ENCODE data around the gene TNS1.
A peak's percentile ranks its signal among the peaks of the same experiment; 100 is the strongest.

The TNS1 gene

DNA sequence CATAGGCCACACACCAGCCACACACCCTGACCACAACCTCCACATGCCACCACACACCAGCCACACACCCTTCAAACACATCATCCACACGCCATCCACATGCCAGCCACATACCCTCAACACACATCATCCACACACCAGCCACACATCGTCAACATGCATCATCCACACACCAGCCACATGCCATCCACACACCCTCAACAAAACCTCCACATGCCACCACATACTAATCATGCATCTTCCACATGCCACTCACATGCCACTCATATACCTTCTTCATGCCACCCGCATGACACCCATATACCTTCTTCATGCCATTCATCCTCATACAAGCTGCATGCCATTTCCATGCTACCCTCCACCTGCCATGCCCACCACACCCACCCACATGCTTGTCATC lies 12.4 kb downstream of the TNS1 start:
- TF ChIP-seq NFRKB (IDR thresholded peaks at IDR 0.05) = no peak
- no peak for TF ChIP-seq CTBP1 (IDR thresholded peaks at IDR 0.05; ENCODE audit: borderline replicate concordance)
- TF ChIP-seq HDGF (IDR thresholded peaks at IDR 0.05; ENCODE audit: borderline replicate concordance) = no peak
- TF ChIP-seq ZNF384 (IDR thresholded peaks at IDR 0.05) = no peak
- TF ChIP-seq, protein P1, sequence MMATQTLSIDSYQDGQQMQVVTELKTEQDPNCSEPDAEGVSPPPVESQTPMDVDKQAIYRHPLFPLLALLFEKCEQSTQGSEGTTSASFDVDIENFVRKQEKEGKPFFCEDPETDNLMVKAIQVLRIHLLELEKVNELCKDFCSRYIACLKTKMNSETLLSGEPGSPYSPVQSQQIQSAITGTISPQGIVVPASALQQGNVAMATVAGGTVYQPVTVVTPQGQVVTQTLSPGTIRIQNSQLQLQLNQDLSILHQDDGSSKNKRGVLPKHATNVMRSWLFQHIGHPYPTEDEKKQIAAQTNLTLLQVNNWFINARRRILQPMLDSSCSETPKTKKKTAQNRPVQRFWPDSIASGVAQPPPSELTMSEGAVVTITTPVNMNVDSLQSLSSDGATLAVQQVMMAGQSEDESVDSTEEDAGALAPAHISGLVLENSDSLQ (IDR thresholded peaks at IDR 0.05) = no peak
- no peak for TF ChIP-seq L3MBTL2 (conservative IDR thresholded peaks at IDR 0.05)
- no peak for TF ChIP-seq TARDBP (IDR thresholded peaks at IDR 0.05)
- TF ChIP-seq SP1 (IDR thresholded peaks at IDR 0.05) = no peak
- no peak for TF ChIP-seq FOXM1 (IDR thresholded peaks at IDR 0.05; ENCODE audit: borderline replicate concordance)
- no peak for TF ChIP-seq FOXK2 (IDR thresholded peaks at IDR 0.05)
- TF ChIP-seq SUZ12 (IDR thresholded peaks at IDR 0.05) = no peak
- TF ChIP-seq ELF4 (IDR thresholded peaks at IDR 0.05) = no peak
- TF ChIP-seq BHLHE40 (IDR thresholded peaks at IDR 0.05; ENCODE audit: borderline replicate concordance) = no peak
- CTCF ChIA-PET = no interaction called here
- POLR2A ChIA-PET = no interaction called here

GRCh38 chr2:217989221-217989948 lies 13.4 kb downstream of the TNS1 start:
- TF ChIP-seq, protein P1 (IDR thresholded peaks at IDR 0.05) = no peak
- TF ChIP-seq ZNF384 (IDR thresholded peaks at IDR 0.05) (no peak), FOXM1 (IDR thresholded peaks at IDR 0.05; ENCODE audit: borderline replicate concordance) (no peak), ARNT (IDR thresholded peaks at IDR 0.05) (no peak), TARDBP (IDR thresholded peaks at IDR 0.05) (no peak), HDGF (IDR thresholded peaks at IDR 0.05; ENCODE audit: borderline replicate concordance) (no peak), NFRKB (IDR thresholded peaks at IDR 0.05) (no peak), L3MBTL2 (conservative IDR thresholded peaks at IDR 0.05) (no peak), LEF1 (IDR thresholded peaks at IDR 0.05; ENCODE audit: borderline replicate concordance) (no peak), SP1 (IDR thresholded peaks at IDR 0.05) (no peak), CTBP1 (IDR thresholded peaks at IDR 0.05; ENCODE audit: borderline replicate concordance) (no peak), FOXA1 (IDR thresholded peaks at IDR 0.05) (no peak), FOXK2 (IDR thresholded peaks at IDR 0.05) (no peak), BHLHE40 (IDR thresholded peaks at IDR 0.05; ENCODE audit: borderline replicate concordance) (no peak), SUZ12 (IDR thresholded peaks at IDR 0.05) (no peak), ELF4 (IDR thresholded peaks at IDR 0.05) (no peak)
- DNase-seq (ENCODE audit: extremely low spot score) = no peak
- ChIA-PET POLR2A (no interaction called here), CTCF (interaction anchor here (0.8 to 1.4 kb wide), 6 partner anchors 10 to 204 kb away, joined by 3 to 10 read pairs (median 4); no protein-coding TSS in a partner anchor)

More for the DNA sequence above, 12.4 kb downstream of the TNS1 start:
- no peak for DNase-seq (ENCODE audit: extremely low spot score)

DNA sequence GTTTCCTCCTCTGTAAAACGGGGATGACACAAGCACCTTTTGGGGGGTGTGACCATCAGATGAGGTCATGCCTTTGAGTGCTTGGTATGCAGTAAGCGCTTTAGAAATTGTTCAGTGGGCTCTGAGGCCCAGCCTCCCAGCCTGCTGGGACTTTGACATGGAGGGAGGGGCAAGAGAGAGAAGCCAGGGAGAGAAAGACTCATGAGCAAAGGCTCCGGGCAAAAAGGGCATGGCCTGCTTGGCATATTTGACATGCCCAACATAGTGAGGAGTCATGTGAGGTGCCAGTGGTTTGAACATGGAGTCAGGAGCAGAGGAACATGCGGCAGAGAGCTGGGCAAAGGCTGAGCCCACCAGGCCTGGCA lies 14.0 kb downstream of the TNS1 start:
- ChIA-PET CTCF (interaction anchor here (0.9 to 1.4 kb wide), 5 partner anchors 9 to 203 kb away, joined by 3 to 10 read pairs (median 4); no protein-coding TSS in a partner anchor), POLR2A (no interaction called here)
- DNase-seq (ENCODE audit: extremely low spot score) = no peak
- TF ChIP-seq ARNT (IDR thresholded peaks at IDR 0.05) (no peak), CTBP1 (IDR thresholded peaks at IDR 0.05; ENCODE audit: borderline replicate concordance) (no peak), HDGF (IDR thresholded peaks at IDR 0.05; ENCODE audit: borderline replicate concordance) (no peak), NFRKB (IDR thresholded peaks at IDR 0.05) (no peak), BHLHE40 (IDR thresholded peaks at IDR 0.05; ENCODE audit: borderline replicate concordance) (no peak), SUZ12 (IDR thresholded peaks at IDR 0.05) (no peak), FOXA1 (IDR thresholded peaks at IDR 0.05) (no peak), FOXK2 (IDR thresholded peaks at IDR 0.05) (no peak), SP1 (IDR thresholded peaks at IDR 0.05) (no peak), L3MBTL2 (conservative IDR thresholded peaks at IDR 0.05) (no peak), TARDBP (IDR thresholded peaks at IDR 0.05) (no peak), LEF1 (IDR thresholded peaks at IDR 0.05; ENCODE audit: borderline replicate concordance) (no peak), ELF4 (IDR thresholded peaks at IDR 0.05) (no peak), FOXM1 (IDR thresholded peaks at IDR 0.05; ENCODE audit: borderline replicate concordance) (no peak), ZNF384 (IDR thresholded peaks at IDR 0.05) (no peak)
- TF ChIP-seq, protein P1 (IDR thresholded peaks at IDR 0.05) = no peak

GRCh38 chr2:217988014-217988839 lies 14.6 kb downstream of the TNS1 start:
- CTCF ChIA-PET = interaction anchor here (1.0 to 1.4 kb wide), 3 partner anchors 199 to 203 kb away, joined by 3 to 4 read pairs (median 4); no protein-coding TSS in a partner anchor
- peak; percentile 83 for DNase-seq (ENCODE audit: extremely low spot score)

GRCh38 chr2:217987391-217987790 lies 15.4 kb downstream of the TNS1 start:
- ChIA-PET POLR2A (no interaction called here), CTCF (interaction anchor here (1.0 to 1.3 kb wide), 2 partner anchors 198 to 202 kb away, joined by 4 read pairs; no protein-coding TSS in a partner anchor)
- DNase-seq (ENCODE audit: extremely low spot score) = no peak
- TF ChIP-seq HDGF (IDR thresholded peaks at IDR 0.05; ENCODE audit: borderline replicate concordance) (no peak), SUZ12 (IDR thresholded peaks at IDR 0.05) (no peak), L3MBTL2 (conservative IDR thresholded peaks at IDR 0.05) (no peak), LEF1 (IDR thresholded peaks at IDR 0.05; ENCODE audit: borderline replicate concordance) (no peak)

More at GRCh38 chr2:217988014-217988839, 14.6 kb downstream of the TNS1 start:
- POLR2A ChIA-PET = no interaction called here
- TF ChIP-seq CTBP1 (IDR thresholded peaks at IDR 0.05; ENCODE audit: borderline replicate concordance) (no peak), TARDBP (IDR thresholded peaks at IDR 0.05) (no peak), BHLHE40 (IDR thresholded peaks at IDR 0.05; ENCODE audit: borderline replicate concordance) (no peak), ELF4 (IDR thresholded peaks at IDR 0.05) (no peak), HDGF (IDR thresholded peaks at IDR 0.05; ENCODE audit: borderline replicate concordance) (no peak), LEF1 (IDR thresholded peaks at IDR 0.05; ENCODE audit: borderline replicate concordance) (no peak), FOXK2 (IDR thresholded peaks at IDR 0.05) (no peak), ARNT (IDR thresholded peaks at IDR 0.05) (no peak), NFRKB (IDR thresholded peaks at IDR 0.05) (no peak), SP1 (IDR thresholded peaks at IDR 0.05) (no peak), L3MBTL2 (conservative IDR thresholded peaks at IDR 0.05) (no peak), ZNF384 (IDR thresholded peaks at IDR 0.05) (no peak), SUZ12 (IDR thresholded peaks at IDR 0.05) (no peak)

Measured in HEK293T (cell line).